ENCODE data around the gene PIGP. TPM values are rescaled to one million over a fixed set of nuclear protein-coding genes. Genes with fewer than 3 reads are reported as not detected.

The PIGP gene
- total RNA-seq, 1 donor from 2014 or later, result 21.2 TPM

DNA sequence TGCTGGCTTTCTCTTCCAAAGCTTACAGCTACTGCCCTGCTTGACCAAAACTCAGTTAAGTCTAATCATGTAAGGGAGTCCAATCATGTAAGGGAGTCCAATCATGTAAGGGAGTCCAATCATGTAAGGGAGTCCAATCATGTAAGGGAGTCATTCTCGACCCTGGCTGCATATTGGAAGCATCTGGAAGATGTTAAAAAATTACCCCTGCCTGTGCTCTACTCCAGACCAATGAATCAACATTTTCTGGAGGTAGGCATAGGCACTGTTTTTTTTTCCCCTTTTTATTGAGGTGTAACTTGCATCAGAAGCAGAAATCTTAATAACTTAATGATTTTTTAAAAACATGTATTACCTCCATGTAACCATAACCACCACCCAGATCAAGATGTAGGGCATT lies 9.4 kb downstream of the PIGP start:
- H2AFZ ChIP-seq (ENCODE audit: low read depth, low read length), result no peak overlapping the region
- no peak overlapping the region for H3K4me3 ChIP-seq (ENCODE audit: insufficient read depth, low read depth, low read length)
- no peak overlapping the region for H3K27ac ChIP-seq (ENCODE audit: low read depth, low read length)
- TF ChIP-seq, protein P1, sequence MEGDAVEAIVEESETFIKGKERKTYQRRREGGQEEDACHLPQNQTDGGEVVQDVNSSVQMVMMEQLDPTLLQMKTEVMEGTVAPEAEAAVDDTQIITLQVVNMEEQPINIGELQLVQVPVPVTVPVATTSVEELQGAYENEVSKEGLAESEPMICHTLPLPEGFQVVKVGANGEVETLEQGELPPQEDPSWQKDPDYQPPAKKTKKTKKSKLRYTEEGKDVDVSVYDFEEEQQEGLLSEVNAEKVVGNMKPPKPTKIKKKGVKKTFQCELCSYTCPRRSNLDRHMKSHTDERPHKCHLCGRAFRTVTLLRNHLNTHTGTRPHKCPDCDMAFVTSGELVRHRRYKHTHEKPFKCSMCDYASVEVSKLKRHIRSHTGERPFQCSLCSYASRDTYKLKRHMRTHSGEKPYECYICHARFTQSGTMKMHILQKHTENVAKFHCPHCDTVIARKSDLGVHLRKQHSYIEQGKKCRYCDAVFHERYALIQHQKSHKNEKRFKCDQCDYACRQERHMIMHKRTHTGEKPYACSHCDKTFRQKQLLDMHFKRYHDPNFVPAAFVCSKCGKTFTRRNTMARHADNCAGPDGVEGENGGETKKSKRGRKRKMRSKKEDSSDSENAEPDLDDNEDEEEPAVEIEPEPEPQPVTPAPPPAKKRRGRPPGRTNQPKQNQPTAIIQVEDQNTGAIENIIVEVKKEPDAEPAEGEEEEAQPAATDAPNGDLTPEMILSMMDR (IDR thresholded peaks at IDR 0.05; ENCODE audit: insufficient read depth, low read depth, low read length), result no peak
- TF ChIP-seq EZH2 (IDR thresholded peaks at IDR 0.05; ENCODE audit: insufficient read depth, low read length), result no peak
- H3K36me3 ChIP-seq (ENCODE audit: insufficient read depth, low read length), result no peaks in the 10 kb centered on the region
- DNase-seq (ENCODE audit: low read depth) (no peak), FAIRE-seq (no peak)
- H3K36me3 Mint-ChIP-seq (ENCODE audit: low read depth, unreplicated experiment), result peaks cover 3% of the 10 kb centered on the region
- peak overlapping the region; percentile 87 for H3K27ac Mint-ChIP-seq (ENCODE audit: unreplicated experiment)
- no peak overlapping the region for H3K4me2 ChIP-seq (ENCODE audit: low read length)
- H3K4me1 ChIP-seq (ENCODE audit: insufficient read depth, low read length), result peaks cover 21% of the 10 kb centered on the region
- no peaks in the 10 kb centered on the region for H3K9me3 ChIP-seq (ENCODE audit: insufficient read depth, low read depth, low read length)
- H4K20me1 ChIP-seq (ENCODE audit: insufficient read depth, low read length), result no peaks in the 10 kb centered on the region
- H3K27me3 ChIP-seq (ENCODE audit: insufficient read depth, low read length), result no peaks in the 10 kb centered on the region
- peaks cover 30% of the 10 kb centered on the region for H3K4me1 Mint-ChIP-seq (ENCODE audit: low read depth, unreplicated experiment)
- H3K9me3 Mint-ChIP-seq (ENCODE audit: unreplicated experiment), result peaks cover 6% of the 10 kb centered on the region
- no peak overlapping the region for H3K9ac ChIP-seq (ENCODE audit: low read length)
- no peak overlapping the region for H3K4me3 Mint-ChIP-seq (ENCODE audit: unreplicated experiment)
- H3K27me3 Mint-ChIP-seq (ENCODE audit: low read depth, unreplicated experiment), result no peaks in the 10 kb centered on the region
- no peaks in the 10 kb centered on the region for H3K79me2 ChIP-seq (ENCODE audit: insufficient read depth, low read length)

- H4K20me1 ChIP-seq (ENCODE audit: insufficient read depth, low read length), result no peaks in the 10 kb centered on the region
- H3K4me2 ChIP-seq (ENCODE audit: low read length), result no peak overlapping the region
- Mint-ChIP-seq H3K9me3 (ENCODE audit: unreplicated experiment) (peaks cover 6% of the 10 kb centered on the region), H3K27me3 (ENCODE audit: low read depth, unreplicated experiment) (no peaks in the 10 kb centered on the region), H3K4me1 (ENCODE audit: low read depth, unreplicated experiment) (peaks cover 30% of the 10 kb centered on the region), H3K27ac (ENCODE audit: unreplicated experiment) (no peak overlapping the region), H3K4me3 (ENCODE audit: unreplicated experiment) (no peak overlapping the region), H3K36me3 (ENCODE audit: low read depth, unreplicated experiment) (peaks cover 3% of the 10 kb centered on the region)
- H3K36me3 ChIP-seq (ENCODE audit: insufficient read depth, low read length), result no peaks in the 10 kb centered on the region
- peaks cover 21% of the 10 kb centered on the region for H3K4me1 ChIP-seq (ENCODE audit: insufficient read depth, low read length)
- no peak overlapping the region for H3K9ac ChIP-seq (ENCODE audit: low read length)
- no peaks in the 10 kb centered on the region for H3K79me2 ChIP-seq (ENCODE audit: insufficient read depth, low read length)
- no peak overlapping the region for H2AFZ ChIP-seq (ENCODE audit: low read depth, low read length)
- no peak overlapping the region for H3K4me3 ChIP-seq (ENCODE audit: insufficient read depth, low read depth, low read length)
- TF ChIP-seq EZH2 (IDR thresholded peaks at IDR 0.05; ENCODE audit: insufficient read depth, low read length), result no peak
- TF ChIP-seq, protein P1 (IDR thresholded peaks at IDR 0.05; ENCODE audit: insufficient read depth, low read depth, low read length), result no peak
- DNase-seq (ENCODE audit: low read depth), result no peak
- no peaks in the 10 kb centered on the region for H3K9me3 ChIP-seq (ENCODE audit: insufficient read depth, low read depth, low read length)
- no peak for FAIRE-seq
- H3K27me3 ChIP-seq (ENCODE audit: insufficient read depth, low read length), result no peaks in the 10 kb centered on the region
- no peak overlapping the region for H3K27ac ChIP-seq (ENCODE audit: low read depth, low read length)
These were observed 10.3 kb downstream of the PIGP start for GRCh38 chr21:37062593-37062935.

- Histone ChIP-seq H3K9me3 (ENCODE audit: insufficient read depth, low read depth, low read length) (no peaks in the 10 kb centered on the region), H3K36me3 (ENCODE audit: insufficient read depth, low read length) (no peaks in the 10 kb centered on the region), H3K9ac (ENCODE audit: low read length) (no peak overlapping the region), H4K20me1 (ENCODE audit: insufficient read depth, low read length) (no peaks in the 10 kb centered on the region), H3K79me2 (ENCODE audit: insufficient read depth, low read length) (no peaks in the 10 kb centered on the region), H3K27ac (ENCODE audit: low read depth, low read length) (no peak overlapping the region), H3K4me1 (ENCODE audit: insufficient read depth, low read length) (peaks cover 21% of the 10 kb centered on the region), H2AFZ (ENCODE audit: low read depth, low read length) (no peak overlapping the region), H3K4me3 (ENCODE audit: insufficient read depth, low read depth, low read length) (no peak overlapping the region), H3K27me3 (ENCODE audit: insufficient read depth, low read length) (no peaks in the 10 kb centered on the region), H3K4me2 (ENCODE audit: low read length) (peak overlapping the region; percentile 15)
- Mint-ChIP-seq H3K9me3 (ENCODE audit: unreplicated experiment) (peaks cover 6% of the 10 kb centered on the region), H3K4me1 (ENCODE audit: low read depth, unreplicated experiment) (peaks cover 30% of the 10 kb centered on the region), H3K27me3 (ENCODE audit: low read depth, unreplicated experiment) (no peaks in the 10 kb centered on the region), H3K4me3 (ENCODE audit: unreplicated experiment) (no peak overlapping the region), H3K27ac (ENCODE audit: unreplicated experiment) (peak overlapping the region; percentile 82), H3K36me3 (ENCODE audit: low read depth, unreplicated experiment) (peaks cover 2% of the 10 kb centered on the region)
- DNase-seq (ENCODE audit: low read depth), result peak; percentile 8
- TF ChIP-seq EZH2 (IDR thresholded peaks at IDR 0.05; ENCODE audit: insufficient read depth, low read length), result no peak
- TF ChIP-seq, protein P1 (IDR thresholded peaks at IDR 0.05; ENCODE audit: insufficient read depth, low read depth, low read length), result no peak
- no peak for FAIRE-seq
These were observed 10.8 kb downstream of the PIGP start for GRCh38 chr21:37061926-37062592.
